Fibroblast of mammary gland (primary cell): ENCODE results near the gene SAG.

Experiments used
- DNase-seq: peaks from one replicate; pipeline ENCODE4 v3.0.0-alpha.2; 2010; ENCODE audit warnings: low read depth
- H3K4me3 ChIP-seq: 2 replicates; pipeline ENCODE4 v1.5.1; 2011; ENCODE audit warnings: low read depth, mild to moderate bottlenecking, low read length, moderate library complexity; ENCODE audit not compliant: control insufficient read depth
- CTCF ChIP-seq: conservative IDR thresholded peaks from 2 replicates; pipeline ENCODE4 v1.5.1; 2011; ENCODE audit warnings: low read depth, low read length, inconsistent platforms; ENCODE audit not compliant: control insufficient read depth, insufficient read depth

The SAG gene

GRCh38 chr2:233295891-233296290 is 11.7 kb upstream of the SAG start:
- DNase-seq, result no peak
- no peak overlapping the region for H3K4me3 ChIP-seq
- TF ChIP-seq CTCF, result no peak

GRCh38 chr2:233297076-233297475 is 10.5 kb upstream of the SAG start:
- no peak for TF ChIP-seq CTCF
- no peak for DNase-seq
- no peak overlapping the region for H3K4me3 ChIP-seq

GRCh38 chr2:233300401-233300800 is 7.2 kb upstream of the SAG start:
- H3K4me3 ChIP-seq, result no peak overlapping the region
- no peak for TF ChIP-seq CTCF
- DNase-seq, result no peak

GRCh38 chr2:233301248-233301647 is 6.4 kb upstream of the SAG start:
- no peak overlapping the region for H3K4me3 ChIP-seq
- no peak for DNase-seq
- TF ChIP-seq CTCF, result no peak

GRCh38 chr2:233301811-233302210 is 5.8 kb upstream of the SAG start:
- no peak for DNase-seq
- TF ChIP-seq CTCF, result no peak
- H3K4me3 ChIP-seq, result no peak overlapping the region

- TF ChIP-seq CTCF, result no peak
- H3K4me3 ChIP-seq, result no peak overlapping the region
- no peak for DNase-seq
These were observed 4.4 kb upstream of the SAG start for GRCh38 chr2:233303252-233303651.

GRCh38 chr2:233311241-233311926 is 3.8 kb downstream of the SAG start:
- TF ChIP-seq CTCF, result no peak
- DNase-seq, result no peak
- H3K4me3 ChIP-seq, result no peak overlapping the region
